SK-N-MC (cell line): ENCODE measurements around the gene EPAS1.

Source experiments
- EZH2 ChIP-seq: fragments of 200-600 bp; sonication (generic); IDR thresholded peaks from one replicate; pipeline ENCODE4 v1.6.1; 2017; ENCODE audit warnings: antibody characterized with exemption
- FOXP2 ChIP-seq: optimal IDR thresholded peaks from 2 replicates; pipeline ENCODE3; 2011; ENCODE audit warnings: mild to moderate bottlenecking, moderate library complexity; ENCODE audit not compliant: insufficient read depth; ENCODE audit errors: extremely low read length, control extremely low read depth
- POLR2AphosphoS5 ChIP-seq: IDR thresholded peaks from 2 replicates; pipeline ENCODE4 v1.6.1; 2012; ENCODE audit warnings: mild to moderate bottlenecking, low read depth, low read length, borderline replicate concordance

DNA sequence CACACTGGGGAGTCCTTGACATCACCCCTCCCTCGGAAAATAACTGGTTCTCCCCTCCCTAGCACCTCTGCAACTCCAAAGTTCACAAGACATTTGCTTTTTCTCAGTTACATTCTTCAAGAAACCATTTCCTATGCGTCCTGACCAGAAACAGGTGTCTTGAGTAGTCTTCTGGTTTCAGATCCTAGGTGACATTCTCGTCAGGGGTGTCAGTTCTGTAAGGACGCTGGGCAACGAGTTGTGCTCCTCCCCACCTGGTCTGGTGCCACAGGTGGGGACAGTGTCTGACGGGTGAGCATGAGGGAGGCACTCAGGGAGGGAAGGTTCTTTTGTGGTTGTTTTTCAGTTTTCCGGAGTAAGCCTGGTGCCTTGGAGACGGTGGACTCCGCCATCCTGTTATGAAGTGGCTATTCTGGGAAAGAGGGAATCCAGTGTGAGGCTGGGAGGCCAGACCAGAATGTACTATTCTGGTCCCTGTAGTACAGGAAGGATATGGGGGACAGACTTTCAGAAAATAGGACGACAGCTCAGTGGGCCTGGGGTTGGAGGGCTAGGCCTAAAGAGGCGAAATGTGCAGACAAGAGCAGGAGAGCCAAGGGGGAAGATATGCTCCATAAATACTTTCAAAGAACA, 50.6 kb downstream of the EPAS1 start:
- no peak for TF ChIP-seq POLR2AphosphoS5
- no peak for TF ChIP-seq EZH2
- TF ChIP-seq FOXP2, result no peak
